ENCODE data around the gene NUDT22.
A peak's percentile ranks its signal among the peaks of the same experiment; 100 is the strongest.

Gene NUDT22

DNA sequence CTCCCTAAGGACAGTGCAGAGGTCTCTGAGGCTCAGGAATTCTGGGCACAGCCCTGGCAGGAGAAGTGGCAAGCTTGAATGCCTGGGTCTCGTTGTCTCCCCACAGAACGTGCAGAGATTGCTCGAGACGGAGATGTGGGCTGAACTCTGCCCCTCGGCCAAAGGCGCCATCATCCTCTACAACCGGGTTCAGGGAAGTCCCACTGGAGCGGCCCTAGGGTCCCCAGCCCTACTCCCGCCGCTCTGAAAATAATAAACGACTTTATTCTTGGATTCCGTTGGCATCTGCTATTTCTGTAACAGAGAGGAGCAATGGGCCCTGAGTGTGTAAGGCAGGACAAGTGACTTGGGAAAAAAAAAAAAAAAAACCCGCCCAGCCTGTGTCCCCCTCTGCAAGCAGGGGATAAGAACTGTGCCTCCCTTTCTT, 3.7 kb downstream of the NUDT22 start:
- DNase-seq: no peak

DNA sequence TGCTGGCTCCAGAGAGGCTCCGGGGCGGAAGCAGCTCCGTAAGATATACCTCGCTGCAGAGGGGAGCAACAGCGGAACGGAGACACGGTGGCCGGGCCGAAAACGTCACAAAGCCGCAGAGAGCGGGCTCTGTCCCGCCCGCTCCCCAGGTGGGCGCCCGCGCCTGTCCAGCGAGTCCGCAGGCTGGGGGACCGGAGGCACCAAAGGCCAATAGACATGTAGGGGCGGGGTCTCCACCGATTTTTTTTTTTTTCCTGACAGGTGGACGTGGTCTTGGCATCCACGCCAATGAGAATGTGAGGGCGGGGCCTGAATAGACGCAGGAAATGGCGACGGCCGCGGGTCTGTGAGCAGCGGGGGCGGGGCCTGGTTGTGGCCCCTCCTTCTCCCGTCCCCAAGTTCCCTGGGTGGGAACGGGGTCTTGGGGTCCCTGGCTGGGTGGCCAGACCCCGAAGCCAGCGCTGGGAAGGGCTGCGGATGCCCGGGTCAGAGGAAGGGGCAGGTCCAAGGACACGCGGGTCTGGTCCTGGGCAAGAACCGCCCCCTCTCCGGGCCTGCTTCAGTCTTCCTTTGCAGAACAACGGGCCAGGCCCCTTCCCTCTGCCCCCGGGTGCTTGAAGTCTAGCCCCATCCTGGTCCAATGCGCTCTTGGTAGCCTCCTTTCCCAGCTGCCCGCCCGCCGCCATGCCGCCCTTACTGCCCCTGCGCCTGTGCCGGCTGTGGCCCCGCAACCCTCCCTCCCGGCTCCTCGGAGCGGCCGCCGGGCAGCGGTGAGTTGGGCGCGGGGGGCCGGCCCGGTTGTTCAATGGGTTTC, 4.3 kb downstream of the NUDT22 start, which contains the start of gene DNAJC4:
DNAJC4 (plus strand) TSS at position 378 of the 814 bp plus-strand sequence; CDS start at position 685, 307 bp downstream.
- DNase-seq: peak; percentile 95

DNA sequence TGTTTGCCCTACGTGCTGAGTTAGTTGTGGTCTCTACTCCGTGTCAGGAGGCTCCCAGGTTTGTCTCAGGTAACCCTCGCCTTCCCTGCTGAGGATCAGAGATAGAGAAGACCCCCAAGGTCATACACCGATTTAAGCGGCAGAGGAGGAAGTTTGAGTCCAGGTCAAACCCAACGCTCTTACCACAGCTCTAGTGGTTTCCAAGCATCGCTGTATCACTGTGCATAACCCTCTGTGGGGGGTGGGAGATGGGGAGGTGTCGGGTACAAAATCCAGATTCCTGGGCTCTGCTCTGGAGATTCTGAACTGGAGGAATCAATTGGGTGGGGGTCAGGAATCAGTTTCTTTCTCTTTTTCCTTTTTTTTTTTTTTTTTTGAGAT, 4.9 kb downstream of the NUDT22 start:
- DNase-seq: no peak

DNA sequence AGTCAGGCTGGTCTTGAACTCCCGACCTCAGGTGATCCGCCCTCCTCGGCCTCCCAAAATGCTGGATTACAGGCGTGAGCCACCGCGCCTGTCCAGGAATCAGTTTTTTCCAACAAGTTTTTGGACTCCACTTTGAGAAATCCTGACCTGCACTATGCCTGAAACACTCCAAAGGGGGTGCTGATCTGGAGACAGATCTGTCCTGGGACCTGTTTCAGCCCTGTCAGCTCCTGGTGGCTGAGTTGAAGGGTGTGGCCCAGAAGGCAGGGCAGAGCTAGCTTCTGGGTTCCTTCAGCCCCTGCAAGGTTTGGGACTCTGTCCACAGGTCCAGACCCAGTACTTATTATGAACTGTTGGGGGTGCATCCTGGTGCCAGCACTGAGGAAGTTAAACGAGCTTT, 5.5 kb downstream of the NUDT22 start:
- DNase-seq: no peak

DNA sequence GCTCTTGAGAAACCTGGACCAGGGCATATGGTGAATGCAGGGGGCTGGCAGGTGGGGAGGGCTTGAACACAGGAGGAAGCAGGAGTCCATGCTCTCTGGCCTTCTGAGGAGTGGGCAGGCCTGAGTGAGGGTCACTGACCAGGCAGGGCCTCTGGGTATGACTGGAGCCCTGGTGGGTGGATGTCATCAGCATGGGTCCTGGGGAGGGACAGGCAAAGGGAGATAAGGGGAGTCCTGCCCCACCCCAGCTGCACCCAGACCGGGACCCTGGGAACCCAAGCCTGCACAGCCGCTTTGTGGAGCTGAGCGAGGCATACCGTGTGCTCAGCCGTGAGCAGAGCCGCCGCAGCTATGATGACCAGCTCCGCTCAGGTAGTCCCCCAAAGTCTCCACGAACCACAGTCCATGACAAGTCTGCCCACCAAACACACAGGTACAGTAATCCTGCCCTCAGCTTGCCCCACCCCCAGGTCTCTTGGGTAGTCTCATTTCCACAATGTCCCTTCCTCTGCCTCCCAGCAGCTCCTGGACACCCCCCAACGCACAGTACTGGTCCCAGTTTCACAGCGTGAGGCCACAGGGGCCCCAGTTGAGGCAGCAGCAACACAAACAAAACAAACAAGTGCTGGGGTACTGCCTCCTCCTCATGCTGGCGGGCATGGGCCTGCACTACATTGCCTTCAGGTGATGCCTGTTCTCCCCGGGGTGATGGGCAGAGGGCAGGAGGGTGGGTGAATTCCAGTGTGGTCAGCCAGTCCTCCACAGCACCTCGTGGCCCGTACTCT, 6.3 kb downstream of the NUDT22 start:
- DNase-seq: no peak

DNA sequence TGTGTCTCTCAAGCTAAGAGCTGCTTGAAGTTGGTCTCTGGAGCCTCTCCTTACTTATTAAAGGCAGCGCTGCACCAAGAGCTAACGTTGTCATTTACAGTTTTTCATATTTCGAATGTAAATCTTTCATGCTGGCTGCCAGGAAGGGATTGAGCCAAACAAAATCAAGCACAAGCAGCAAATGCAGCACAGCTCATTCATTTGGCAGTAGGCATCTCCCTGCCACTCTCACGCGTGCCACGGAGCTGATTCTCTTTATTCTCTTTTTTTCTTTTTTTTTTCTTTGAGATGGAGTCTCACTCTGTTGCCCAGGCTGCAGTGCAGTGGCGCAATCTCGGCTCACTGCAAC, 6.9 kb downstream of the NUDT22 start:
- DNase-seq: no peak

DNA sequence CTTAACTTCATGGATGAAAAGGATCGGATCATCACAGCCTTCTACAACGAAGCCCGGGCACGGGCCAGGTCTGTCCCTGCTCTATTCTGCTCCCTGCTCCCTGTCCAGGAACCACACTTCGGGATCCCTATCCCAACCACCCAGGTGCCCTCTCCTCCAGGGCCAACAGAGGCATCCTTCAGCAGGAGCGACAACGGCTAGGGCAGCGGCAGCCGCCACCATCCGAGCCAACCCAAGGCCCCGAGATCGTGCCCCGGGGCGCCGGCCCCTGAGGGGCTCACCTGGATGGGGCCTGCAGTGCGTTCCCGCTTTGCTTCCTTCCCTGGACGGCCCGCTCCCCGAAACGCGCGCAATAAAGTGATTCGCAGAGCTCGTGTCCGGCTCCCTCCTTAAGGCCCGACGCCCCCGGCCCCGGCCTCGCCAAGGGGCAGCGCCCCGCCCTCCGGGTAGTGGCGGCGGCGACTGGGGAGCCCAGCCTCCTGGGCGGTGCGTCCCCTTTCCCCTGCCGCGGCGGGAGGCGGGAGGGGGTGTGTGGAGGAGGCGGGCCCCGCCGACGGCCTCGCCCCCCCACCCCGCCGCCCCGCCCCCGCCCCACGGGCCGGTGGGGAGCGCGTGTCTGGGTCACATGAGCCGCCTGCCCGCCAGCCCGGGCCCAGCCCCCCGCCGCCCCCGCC, 8.0 kb downstream of the NUDT22 start, which contains the start of gene VEGFB:
VEGFB (plus strand) TSS at position 672 of the 674 bp plus-strand sequence. CDS start 250 bp downstream, outside the sequence.
- DNase-seq: peak; percentile 81

DNA sequence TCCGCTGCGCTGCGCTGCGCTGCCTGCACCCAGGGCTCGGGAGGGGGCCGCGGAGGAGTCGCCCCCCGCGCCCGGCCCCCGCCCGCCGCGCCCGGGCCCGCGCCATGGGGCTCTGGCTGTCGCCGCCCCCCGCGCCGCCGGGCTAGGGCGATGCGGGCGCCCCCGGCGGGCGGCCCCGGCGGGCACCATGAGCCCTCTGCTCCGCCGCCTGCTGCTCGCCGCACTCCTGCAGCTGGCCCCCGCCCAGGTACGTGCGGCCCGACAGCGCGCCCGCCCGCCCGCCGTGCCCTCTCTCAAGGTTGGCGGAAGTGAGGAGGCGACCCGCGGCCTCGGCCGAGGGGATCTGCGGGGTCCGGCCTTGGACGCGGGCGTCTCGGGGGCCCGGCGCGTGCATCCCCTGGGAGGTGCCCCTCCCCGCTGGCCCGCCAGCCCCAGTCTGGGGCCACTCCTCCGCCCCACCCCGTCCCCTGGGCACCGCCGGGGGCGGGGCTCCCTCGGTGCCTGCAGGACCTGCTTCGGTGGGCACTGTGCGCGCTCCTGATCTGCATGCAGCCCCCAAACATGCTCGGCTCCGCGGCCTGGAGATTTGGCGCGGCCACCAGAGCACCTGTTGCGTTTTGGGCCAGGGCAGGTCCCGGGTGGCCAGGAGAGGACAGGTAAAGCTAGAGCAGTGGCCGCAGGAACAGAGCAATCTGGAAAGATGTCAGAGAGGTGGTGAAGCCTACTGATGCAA, 8.7 kb downstream of the NUDT22 start:
- peak; percentile 68 for DNase-seq

DNA sequence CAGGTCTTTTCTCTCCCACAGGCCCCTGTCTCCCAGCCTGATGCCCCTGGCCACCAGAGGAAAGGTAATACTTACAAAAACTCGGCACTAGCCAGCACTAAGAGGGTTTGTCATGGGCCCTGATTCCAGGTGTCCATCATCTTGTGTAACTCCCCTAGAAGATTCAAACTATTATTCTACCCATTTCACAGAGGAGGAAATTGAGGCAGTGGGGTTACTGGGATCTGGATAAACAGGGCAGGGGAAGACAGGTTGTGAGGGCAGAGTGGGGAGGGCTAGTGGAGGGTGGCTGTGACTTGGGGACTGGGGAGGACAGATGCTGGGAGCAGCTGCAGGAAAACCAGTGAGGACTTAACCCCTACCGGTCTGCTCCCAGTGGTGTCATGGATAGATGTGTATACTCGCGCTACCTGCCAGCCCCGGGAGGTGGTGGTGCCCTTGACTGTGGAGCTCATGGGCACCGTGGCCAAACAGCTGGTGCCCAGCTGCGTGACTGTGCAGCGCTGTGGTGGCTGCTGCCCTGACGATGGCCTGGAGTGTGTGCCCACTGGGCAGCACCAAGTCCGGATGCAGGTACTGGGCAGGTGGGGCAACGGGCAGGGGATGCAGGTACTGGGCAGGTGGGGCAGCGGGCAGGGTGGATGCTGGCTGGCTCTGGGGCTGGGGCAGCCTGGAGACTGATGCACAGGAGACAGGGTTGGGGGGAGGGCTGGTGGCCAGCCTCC, 9.5 kb downstream of the NUDT22 start:
- no peak for DNase-seq

DNA sequence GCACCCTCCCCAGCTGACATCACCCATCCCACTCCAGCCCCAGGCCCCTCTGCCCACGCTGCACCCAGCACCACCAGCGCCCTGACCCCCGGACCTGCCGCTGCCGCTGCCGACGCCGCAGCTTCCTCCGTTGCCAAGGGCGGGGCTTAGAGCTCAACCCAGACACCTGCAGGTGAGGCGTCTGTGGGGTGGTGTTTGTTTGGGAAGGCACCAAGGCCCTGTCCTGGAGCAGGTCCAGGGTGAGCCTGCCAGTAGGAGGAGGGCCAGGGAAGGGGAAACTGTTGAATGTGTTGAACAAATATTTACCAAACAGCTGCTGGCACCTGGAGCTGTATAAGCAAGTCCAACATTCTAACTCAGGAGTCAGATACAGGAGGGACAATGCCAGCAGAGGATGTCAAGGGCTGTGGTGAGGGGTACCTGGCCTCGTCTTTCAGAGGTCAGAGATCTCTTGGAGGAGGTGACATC, 11.4 kb downstream of the NUDT22 start:
- no peak for DNase-seq

DNA sequence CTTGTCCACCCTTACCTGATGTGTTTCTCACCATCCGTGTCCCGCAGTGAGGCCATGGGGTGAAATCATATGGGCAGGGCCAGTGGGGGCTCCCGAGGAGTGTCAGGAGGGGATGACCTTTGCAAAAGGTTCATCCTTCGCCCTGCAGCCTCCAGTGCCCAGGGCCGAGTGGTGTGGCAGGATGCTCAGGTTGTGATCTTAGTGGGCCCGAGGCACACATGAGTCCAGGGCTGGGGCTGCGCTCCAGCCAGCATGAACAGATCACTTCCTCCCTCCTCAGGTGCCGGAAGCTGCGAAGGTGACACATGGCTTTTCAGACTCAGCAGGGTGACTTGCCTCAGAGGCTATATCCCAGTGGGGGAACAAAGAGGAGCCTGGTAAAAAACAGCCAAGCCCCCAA, 12.0 kb downstream of the NUDT22 start:
- no peak for DNase-seq

DNA sequence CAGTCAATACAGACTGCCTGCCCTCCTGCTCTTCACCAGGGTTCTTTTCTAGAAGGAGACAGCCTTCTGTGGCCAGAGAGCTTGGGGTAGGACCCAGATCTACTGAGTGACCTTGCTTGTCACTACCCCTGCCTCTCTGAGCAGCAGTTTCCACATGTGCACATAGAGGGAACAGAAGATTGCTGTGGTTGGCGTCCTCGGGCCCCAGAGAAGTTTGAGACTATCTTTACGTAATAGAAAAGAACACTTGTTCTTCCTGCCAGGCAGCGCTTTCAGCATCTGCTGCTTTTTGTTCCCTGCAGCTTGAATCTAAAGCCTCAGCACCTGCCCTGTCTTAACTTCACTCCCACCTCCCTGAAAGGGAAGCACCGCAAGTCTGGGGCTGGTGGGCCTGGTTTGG, 12.9 kb downstream of the NUDT22 start:
- no peak for DNase-seq

DNA sequence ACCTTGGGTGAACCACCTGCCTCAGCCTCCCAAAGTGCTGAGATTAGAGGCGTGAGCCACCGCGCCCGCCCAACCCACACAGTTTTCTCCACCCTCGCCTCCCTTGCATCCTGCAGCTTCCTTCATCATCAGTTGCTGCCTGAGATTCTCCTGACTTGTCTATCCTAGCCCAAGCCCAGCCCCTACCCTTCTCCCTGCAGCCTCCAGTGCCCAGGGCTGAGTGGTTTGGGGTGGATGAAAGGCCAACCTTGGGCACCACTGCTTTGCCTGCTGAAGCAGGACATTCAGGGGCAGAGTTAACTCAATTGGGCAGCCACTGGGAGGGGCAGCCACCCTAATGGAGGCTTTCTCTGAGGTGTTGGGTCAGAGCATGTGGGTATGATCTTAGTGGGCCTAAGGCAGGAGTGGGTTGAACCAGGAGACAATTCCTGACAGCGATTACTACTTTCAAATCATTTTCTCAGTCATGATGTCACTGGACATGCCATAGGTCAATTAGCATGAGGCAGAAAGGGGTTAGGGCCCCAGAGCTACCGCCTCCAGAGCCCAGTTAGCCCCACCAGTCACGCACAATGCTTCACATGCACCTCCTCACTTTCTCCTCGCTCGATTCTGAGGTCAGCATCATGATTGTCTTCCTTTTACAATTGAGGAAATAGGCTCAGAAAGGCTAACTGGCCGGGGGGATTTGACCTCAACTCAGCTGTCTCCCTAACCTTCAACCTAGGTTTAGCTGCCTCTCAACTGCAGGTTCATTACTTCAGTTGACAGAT, 13.8 kb downstream of the NUDT22 start:
- DNase-seq: no peak

DNA sequence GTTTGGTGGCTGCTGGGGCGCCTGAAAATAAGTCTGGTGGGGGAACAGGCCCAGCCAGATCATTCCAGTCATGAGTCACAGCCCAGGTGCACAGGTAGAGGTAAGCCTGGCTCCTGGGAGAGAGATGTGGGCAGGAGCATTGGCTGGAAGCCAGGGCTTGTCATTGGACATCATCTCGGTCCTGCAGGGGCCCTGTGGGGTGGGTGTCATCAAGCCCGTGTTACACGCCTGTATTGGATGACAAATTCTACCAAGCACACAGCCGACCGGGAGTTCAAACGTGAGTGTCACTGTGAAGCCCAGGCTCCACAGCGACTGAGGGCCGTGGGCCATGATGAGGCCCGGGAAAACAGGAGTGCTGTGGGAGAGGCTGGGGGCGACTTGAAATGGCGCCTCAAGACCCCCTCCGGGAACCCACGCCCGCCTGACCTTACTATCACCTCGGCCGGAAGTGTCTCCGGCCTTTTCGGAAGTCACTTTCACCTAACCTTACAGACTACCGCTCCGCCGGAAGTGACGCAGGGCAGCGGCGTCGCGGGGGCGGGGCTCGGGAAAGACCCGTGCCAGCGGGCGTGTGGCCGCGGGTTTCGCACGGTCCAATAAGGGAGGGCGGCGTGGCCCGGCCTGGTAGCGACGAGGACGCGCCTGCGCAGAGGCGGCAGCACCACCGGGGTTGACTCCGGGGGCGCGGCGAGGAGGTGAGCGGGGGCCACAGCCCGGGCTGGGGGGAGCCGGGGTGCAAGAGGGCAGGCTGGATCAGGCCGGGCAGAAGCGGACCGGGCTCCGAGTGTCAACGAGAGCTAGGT, 14.6 kb downstream of the NUDT22 start, which contains the start of gene FKBP2:
FKBP2 (plus strand) TSS at position 661 of the 806 bp plus-strand sequence. CDS start 1,293 bp downstream, outside the sequence.
- peak; percentile 98 for DNase-seq

DNA sequence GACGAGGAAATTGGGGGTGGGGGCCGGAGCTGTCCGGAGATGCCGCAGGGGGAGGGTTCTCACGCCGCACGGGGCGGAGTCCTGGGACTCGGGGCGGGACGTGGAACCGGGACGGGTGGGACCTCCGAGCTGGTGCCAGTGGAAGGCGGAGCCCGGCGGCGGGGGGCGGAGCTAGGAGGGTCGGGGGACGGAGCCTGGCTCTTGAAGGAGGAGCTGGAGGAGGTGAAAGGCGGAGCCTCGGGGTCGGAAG, 15.1 kb downstream of the NUDT22 start:
- DNase-seq: peak; percentile 100

DNA sequence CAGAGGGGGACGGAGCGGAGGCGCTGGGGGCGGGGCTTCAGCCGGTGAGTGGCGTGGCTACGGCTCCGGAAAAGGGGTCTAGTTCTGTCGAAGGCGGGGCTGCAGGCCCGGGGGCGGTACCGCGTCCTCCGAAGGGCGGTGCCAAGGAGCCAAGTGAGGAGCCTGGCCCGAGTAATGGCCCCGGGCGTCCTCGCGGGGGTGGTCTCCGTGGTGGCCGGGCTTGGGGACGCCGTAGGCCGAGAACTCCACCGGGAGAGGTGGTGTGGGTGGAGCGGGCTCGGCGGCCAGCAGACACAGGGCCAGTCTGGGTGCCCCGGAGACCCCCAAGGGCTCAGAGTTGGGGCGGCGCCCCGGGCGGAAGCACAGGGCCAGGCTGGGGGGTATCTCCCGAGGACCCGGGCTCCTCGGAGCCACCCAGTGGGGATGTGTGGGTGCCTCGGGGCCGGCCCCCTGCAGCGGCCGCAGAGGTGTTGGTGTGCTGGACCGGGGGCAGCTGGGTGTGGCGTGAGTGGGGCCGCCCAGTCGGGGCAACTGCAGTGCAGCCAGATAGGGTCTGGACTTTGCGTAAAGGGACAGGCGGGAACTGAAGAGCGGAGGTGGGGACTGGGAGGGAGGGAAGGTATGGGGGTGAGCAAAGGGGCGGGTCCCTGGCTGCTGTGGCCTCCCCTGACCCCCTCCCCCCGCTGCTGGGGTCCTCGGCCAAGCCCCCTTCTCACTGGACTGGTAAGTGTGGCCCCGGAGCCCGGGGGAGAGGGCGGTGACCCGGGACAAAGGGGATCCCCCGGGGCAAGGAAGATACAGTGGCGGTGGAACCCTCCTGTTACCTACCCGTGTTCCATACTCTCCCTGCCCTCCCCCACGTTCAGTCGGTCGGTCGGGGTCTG, 15.7 kb downstream of the NUDT22 start:
- DNase-seq: peak; percentile 49

DNA sequence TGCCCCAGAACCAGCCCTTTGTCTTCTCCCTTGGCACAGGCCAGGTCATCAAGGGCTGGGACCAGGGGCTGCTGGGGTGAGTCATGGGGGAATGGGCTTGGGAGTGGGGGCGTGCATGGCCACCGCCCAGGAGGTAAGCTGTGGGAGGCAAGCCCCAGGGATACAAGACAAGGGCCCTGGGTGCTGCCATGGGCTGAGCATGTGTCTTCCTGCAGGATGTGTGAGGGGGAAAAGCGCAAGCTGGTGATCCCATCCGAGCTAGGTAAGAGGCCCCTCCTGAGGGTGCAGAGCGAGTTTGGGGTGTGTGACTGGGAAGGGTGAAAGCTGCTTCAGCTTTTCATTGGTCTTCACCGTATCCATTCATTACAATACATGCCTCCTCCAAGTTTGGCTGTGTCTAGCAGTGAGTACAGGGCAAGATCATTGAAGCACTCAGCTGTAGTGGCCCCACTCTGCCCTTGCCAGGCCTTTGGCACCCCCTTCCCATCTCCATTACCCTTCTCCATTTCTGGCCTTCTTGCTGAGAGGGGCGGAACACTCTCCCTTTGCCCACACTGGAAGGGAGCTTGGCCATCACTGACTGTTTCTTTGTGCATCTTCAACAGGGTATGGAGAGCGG, 17.3 kb downstream of the NUDT22 start:
- DNase-seq: no peak

DNA sequence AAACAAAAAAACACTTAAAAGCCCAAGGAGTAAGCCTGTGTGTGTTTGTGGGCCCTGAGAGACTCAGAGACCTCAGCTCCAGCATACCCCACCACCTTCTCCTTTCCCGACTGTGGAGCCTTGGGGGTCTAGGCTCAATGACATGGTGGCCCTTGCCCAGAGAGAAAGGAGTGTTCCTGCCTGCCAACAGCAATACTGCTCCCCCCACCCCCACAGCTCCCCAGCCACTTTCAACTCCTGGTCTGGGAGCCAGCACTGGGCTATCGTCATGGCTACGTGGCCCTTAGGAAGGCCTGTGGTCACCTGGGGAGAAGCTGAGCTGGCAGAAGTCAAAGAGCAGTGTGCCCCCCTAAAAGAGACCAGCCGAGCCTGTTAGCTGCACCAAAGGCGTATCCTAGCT, 18.0 kb downstream of the NUDT22 start:
- DNase-seq: no peak

DNA sequence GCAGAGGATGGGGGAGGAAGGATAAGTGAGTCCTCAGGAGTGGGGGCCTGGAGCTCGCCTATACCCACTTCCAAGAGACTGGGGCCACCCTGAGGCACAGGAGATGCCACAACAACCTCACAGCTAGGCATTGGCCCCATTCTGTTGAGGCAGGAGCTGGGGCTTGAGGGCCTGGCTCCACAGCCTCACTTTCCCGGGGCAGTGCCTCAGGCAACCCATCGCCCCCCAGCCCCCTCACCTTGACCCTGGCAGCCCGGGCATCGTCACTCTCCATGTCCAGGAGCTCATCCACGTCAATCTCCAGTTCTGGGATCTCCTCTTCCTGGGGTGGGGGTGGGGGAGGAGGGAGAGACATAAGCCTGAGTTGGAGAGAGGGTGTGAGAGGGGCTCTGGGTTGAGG, 18.9 kb downstream of the NUDT22 start:
- DNase-seq: no peak

All from stimulated activated CD4-positive, alpha-beta T cell treated with anti-CD3 and anti-CD28 coated beads, Interleukin-15, amount 100 ng/mL, for 24 hours (primary cell).